ENCODE results near the gene PCNA. TPM values are rescaled to one million over a fixed set of nuclear protein-coding genes. Genes with fewer than 3 reads are reported as not detected.

The PCNA gene
- total RNA-seq, 1 experiment from 2014 or later, result 264 TPM

DNA sequence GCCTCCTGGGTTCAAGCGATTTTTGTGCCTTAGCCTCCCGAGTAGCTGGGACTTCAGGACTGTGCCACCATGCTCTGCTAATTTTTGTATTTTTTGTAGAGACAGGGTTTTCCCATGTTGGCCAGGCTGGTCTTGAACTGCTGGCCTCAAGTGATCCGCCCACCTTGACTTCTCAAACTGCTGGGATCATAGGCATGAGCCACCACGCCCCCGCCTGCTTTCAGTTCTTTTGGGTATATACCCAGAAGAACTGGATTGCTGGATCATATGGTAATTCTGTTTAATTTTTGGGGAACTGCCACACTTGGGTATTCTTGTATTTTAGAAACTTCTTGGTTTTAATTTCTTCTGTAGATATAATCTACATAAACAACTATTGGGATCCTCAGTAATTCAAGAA, 24.1 kb upstream of the PCNA start:
- no peak for DNase-seq (ENCODE audit: low spot score)

- no peak for DNase-seq (ENCODE audit: low spot score)
Observed at GRCh38 chr20:5141615-5142014, 21.9 kb upstream of the PCNA start.

DNA sequence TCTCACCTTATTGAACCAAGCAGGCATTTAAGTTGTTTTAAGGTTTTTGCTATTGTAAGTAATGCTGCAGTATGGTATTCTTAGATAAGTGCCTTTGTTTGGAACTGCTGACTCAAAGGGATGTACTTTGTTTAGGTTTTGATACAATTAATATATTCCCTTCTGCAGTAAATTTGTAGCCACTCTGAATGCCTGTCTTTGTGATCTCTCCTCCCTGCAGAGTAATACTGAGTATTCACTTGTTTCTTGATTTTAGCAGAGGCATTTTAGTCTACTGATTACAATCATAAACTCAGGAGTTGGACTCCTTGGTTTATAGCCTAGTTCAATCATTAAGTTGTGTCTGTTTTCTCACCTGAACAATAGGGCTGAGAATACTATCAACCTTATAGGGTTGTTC, 20.4 kb upstream of the PCNA start:
- DNase-seq (ENCODE audit: low spot score), result no peak

DNA sequence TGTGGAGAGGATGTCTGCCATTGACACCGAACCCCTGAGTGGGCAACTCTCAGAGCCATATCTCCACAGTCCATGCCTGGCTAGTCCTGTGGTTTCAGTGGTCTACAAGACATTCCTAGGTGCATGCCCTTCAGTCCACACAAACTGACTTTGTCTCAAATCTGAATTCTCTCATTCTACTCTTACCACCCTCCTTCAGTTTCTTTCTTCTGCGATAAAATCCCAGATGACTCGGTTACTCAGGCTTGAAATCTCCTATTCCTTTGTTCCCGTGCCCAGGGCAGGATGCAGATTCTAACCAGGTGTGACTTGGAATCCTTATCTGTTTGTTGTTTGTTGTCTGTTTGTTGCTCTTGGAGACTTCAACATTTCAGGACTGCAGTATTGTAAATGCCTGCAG, 16.3 kb upstream of the PCNA start:
- DNase-seq (ENCODE audit: low spot score), result no peak

- DNase-seq (ENCODE audit: low spot score), result no peak
Observed at GRCh38 chr20:5135363-5136012, 15.7 kb upstream of the PCNA start.

DNA sequence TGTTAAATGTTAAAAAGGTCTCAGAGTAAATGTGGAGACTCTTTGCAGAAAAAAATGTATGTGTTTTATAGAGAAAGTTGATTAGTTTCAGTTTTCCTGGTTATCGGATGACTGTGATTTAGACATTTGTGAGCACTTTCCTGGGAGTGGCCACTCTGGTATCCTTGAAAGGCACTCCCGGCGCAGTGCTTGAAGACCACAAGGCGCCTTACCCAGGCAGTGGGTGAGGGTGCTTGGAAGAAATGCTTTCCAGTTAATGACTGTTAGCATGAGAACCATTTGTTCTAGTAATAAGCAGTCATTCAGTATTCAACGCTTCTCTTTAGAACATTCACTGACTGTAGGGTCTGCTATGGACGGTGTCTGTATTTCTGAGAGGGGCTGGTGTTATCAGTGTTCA, 14.2 kb upstream of the PCNA start:
- DNase-seq (ENCODE audit: low spot score), result no peak

GRCh38 chr20:5131502-5131901, 11.7 kb upstream of the PCNA start:
- no peak for DNase-seq (ENCODE audit: low spot score)

DNA sequence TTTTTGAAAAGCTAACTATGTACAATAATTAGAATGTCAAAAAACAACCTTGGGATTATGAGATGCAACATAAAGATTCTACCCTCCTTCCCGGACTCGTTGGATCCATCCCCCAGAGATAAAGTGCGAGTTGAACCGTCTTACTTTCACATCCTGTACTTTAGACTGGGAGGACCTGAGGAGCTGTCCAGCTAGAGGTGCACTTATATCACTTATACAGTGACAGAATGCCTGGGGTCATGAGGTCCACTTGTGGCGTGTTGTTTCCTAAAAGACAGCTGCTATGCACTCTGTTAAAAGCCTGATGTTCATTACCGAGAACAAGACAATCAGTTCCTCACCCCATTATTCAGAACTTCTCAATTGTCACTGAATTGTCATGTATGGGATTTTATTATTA, 9.1 kb upstream of the PCNA start:
- DNase-seq (ENCODE audit: low spot score), result no peak

- no peak for DNase-seq (ENCODE audit: low spot score)
Observed at GRCh38 chr20:5127859-5128424, 8.2 kb upstream of the PCNA start.

- DNase-seq (ENCODE audit: low spot score), result peak; percentile 33
Observed at GRCh38 chr20:5127204-5127858, 7.6 kb upstream of the PCNA start.

DNA sequence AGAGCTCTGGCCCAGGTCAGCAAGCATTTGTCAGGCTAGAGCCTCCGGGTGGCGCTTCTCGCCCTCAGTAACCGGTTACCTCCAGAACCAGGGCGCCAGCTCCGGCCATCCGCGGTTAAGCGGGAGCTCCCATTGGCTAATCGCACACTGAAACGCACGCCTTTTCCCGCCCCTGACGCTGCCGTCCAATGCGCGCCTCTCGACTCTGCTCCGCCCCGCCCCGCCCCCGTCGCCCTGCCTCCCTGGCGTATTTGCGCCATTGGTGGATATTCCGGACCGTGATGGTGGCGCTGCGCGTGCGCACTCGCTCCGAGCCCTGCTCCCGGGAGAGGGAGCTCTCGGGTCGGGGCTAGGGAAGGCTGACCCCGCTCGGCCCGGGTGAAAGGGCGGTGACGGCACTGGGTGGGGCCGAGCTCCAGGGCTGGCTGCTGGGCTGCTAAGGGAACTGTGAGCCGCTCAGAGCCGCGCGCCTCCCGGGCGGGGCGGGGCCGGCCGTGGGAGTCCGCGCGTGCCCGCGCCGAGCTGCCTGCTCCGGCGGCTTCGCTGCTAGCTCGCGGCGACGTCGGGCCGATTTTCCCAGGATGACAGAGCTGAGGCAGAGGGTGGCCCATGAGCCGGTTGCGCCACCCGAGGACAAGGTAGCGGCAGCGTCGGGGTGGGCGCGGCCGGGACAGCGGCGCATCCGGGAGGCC, 6.9 kb upstream of the PCNA start, which contains the start of gene CDS2:
Gene CDS2 (plus strand): TSS at position 497 of the 692 bp plus-strand sequence. CDS start 85 bp downstream, at position 582.
- DNase-seq (ENCODE audit: low spot score), result peak; percentile 98

GRCh38 chr20:5122873-5123260, 3.1 kb upstream of the PCNA start:
- DNase-seq (ENCODE audit: low spot score), result no peak

DNA sequence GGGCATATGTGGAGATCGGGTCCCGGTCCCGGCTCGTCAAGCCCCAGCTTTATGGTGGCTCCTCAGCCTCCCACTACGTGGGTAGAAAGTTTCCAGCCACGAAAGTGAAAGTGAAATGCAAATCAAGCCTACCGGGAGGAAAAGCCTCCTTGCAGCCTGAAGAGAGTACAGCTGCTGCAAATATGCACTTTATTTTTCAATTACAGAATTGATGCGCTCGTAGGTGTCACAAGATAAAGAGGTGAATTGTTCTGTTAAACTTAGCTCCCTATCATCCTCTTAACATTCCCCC, 373 bp upstream of the PCNA start:
- no peak for DNase-seq (ENCODE audit: low spot score)

DNA sequence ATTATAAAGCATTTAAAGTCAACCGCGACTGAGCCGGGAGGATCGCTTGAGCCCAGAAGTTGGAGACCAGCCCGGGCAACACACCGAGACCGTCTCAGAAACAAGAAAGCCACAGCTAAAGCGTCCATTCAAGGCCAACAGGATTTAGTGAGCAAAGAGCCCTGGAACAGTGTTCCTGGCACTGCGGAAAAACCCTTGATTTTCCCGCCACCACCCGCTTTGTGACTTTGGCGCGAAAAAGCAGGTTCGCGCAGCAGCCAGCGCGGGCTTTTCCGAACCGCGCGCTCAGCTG, 669 bp downstream of the PCNA start:
- no peak for DNase-seq (ENCODE audit: low spot score)

GRCh38 chr20:5118220-5119142, 1.3 kb downstream of the PCNA start:
- DNase-seq (ENCODE audit: low spot score), result peak; percentile 30

GRCh38 chr20:5116875-5117274, 2.9 kb downstream of the PCNA start:
- DNase-seq (ENCODE audit: low spot score), result no peak

DNA sequence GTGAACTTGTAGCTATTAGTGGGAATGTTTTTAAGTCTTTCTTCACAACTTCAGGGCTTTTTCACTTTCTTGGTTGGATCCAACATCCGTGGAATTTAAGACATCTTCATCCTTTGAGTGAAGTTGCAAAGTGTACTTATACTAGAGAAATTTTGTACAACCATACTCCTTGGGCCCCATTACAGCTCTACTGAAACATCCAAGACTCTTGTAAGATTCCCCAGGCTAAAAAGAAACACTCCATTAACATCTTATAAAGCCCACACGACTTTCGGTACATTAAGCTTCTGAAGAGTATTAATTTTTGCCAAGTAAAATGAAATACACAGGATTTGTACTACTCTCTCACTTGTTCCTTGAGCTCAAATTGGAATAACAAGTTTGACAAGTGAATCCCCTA, 5.4 kb downstream of the PCNA start:
- DNase-seq (ENCODE audit: low spot score), result no peak

DNA sequence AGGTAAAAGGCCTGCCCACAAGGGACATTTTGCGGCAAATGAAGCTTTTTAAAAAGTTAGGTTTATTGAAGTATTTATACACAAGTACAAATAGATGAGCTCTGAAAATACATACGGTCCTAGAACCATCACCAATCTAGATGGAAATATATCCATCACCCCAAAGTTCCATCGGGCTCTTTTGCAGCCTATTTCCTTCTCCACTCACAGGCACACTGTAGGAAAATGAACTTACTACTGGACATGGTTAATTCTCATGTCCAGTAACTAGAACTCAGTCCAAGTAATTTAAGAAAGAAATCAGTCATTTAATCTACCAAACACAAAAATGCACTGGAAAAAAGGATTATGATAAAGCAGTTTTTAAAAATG, 6.2 kb downstream of the PCNA start:
- no peak for DNase-seq (ENCODE audit: low spot score)

- no peak for DNase-seq (ENCODE audit: low spot score)
Observed at GRCh38 chr20:5109276-5109675, 10.5 kb downstream of the PCNA start.

GRCh38 chr20:5104479-5104878, 15.3 kb downstream of the PCNA start:
- no peak for DNase-seq (ENCODE audit: low spot score)

DNA sequence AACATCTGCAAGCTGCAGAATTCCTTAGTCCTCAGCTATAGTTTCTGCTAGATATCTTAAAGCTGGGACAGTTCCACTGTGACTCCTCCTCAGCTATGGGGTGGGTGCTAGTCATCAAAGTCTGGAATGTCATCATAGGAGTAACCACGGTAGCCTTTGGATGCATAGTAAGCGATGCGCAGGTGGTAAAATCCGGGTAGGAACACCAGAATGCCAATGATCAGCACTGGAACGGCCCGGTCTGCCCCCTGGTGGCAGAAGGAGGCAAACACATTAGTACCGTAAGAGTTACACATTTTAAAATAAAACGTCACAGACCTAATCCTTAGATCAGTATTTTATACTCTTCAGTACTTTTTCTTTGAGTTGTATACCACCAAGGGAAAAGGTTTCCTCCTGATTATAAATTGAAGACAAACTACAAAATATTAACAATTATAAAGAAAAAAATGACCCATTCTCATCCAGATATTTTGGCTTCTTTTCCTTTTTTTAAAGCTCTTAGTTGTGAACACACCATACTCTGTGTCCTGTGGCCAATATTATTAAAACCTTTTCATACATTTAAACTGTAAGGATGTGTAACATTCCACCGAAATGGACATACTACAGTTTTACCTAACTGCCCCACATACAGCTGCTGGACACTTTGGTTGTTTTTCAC, 18.9 kb downstream of the PCNA start:
- peak; percentile 79 for DNase-seq (ENCODE audit: low spot score)
